SK-N-SH (cell line): ENCODE data around the gene IRF2BP2. TPM values are rescaled to one million over a fixed set of nuclear protein-coding genes. Genes with fewer than 3 reads are reported as not detected.
A peak's percentile ranks its signal among the peaks of the same experiment; 100 is the strongest.

Experiments
- CTCF ChIA-PET: fragments of 300-600, 350-600 bp; formaldehyde crosslinking; extraction: SDS; loops from one replicate; lab custom pipeline; 2021; lab: Yijun Ruan, JAX
- POLR2A ChIA-PET: fragments of 350-600 bp; sonication (Branson Sonifier 250); formaldehyde crosslinking; extraction: SDS; loops from one replicate; lab custom pipeline; 2020; ENCODE audit warnings: antibody characterized with exemption, inconsistent platforms; lab: Yijun Ruan, JAX
- DNase-seq: peaks from one replicate; pipeline ENCODE4 v3.0.0; 2012
- H2AFZ ChIP-seq: fragments of 200-600 bp; sonication (generic); 2 replicates; pipeline ENCODE4 v1.8.1; 2016; ENCODE audit warnings: antibody characterized with exemption, mild to moderate bottlenecking, low read depth
- H3F3A ChIP-seq: fragments of 200-600 bp; sonication (generic); replicated peaks from 2 replicates; pipeline ENCODE3; 2016; ENCODE audit warnings: antibody characterized with exemption, mild to moderate bottlenecking; ENCODE audit not compliant: insufficient read depth
- H3K27ac ChIP-seq, 2 experiments: fragments of 200-500 bp in 1 of 2; fragments of 200-600 bp in 1 of 2; sonication (Bioruptor generic) in 1 of 2; sonication (generic), shearing (Covaris generic) in 1 of 2; 2 replicates each; pipeline versions ENCODE4 v1.5.1 to v1.6.1; 2014 to 2016; ENCODE audit warnings: low read depth in 2 of 2, inconsistent platforms in 1 of 2, low read length in 1 of 2, mild to moderate bottlenecking in 1 of 2, mixed read lengths in 1 of 2
- H3K27me3 ChIP-seq: fragments of 200-600 bp; sonication (generic), shearing (Covaris generic); 2 replicates; pipeline ENCODE4 v1.6.1; 2016; ENCODE audit warnings: mixed run types; ENCODE audit not compliant: insufficient read depth
- H3K36me3 ChIP-seq, 2 experiments: fragments of 200-500 bp in 1 of 2; fragments of 200-600 bp in 1 of 2; sonication (Bioruptor generic) in 1 of 2; sonication (generic) in 1 of 2; replicated peaks in 1 of 2; 2 replicates each; pipeline versions ENCODE3 to v1.5.1; 2014 to 2016; ENCODE audit warnings: low read length in 1 of 2, mild to moderate bottlenecking in 1 of 2; ENCODE audit not compliant: insufficient read depth in 2 of 2, control insufficient read depth in 1 of 2
- H3K4me1 ChIP-seq, 2 experiments: fragments of 200-500 bp in 1 of 2; fragments of 200-600 bp in 1 of 2; sonication (Bioruptor generic) in 1 of 2; sonication (generic), shearing (Covaris generic) in 1 of 2; 2 replicates each; pipeline versions ENCODE4 v1.5.1 to v1.6.1; 2014 to 2016; ENCODE audit warnings: low read depth in 1 of 2, low read length in 1 of 2, mixed run types in 1 of 2; ENCODE audit not compliant: insufficient read depth in 2 of 2, control insufficient read depth in 1 of 2
- H3K4me2 ChIP-seq: fragments of 200-600 bp; sonication (generic), shearing (Covaris generic); 2 replicates; pipeline ENCODE4 v1.6.1; 2017; ENCODE audit warnings: mixed run types
- H3K4me3 ChIP-seq, 2 experiments: fragments of 200-500 bp in 1 of 2; fragments of 200-600 bp in 1 of 2; sonication (Bioruptor generic) in 1 of 2; sonication (generic), shearing (Covaris generic) in 1 of 2; 2 replicates each; pipeline versions ENCODE4 v1.5.1 to v1.8.1; 2014 to 2016; ENCODE audit warnings: low read depth in 2 of 2, inconsistent platforms in 1 of 2, low read length in 1 of 2, mild to moderate bottlenecking in 1 of 2, mixed read lengths in 1 of 2, moderate library complexity in 1 of 2
- H3K79me2 ChIP-seq: fragments of 200-600 bp; sonication (generic); 2 replicates; pipeline ENCODE4 v1.8.1; 2017; ENCODE audit warnings: mild to moderate bottlenecking; ENCODE audit not compliant: insufficient read depth
- H3K9ac ChIP-seq: fragments of 200-600 bp; sonication (generic); 2 replicates; pipeline ENCODE4 v1.6.1; 2017; ENCODE audit warnings: mixed run types
- H3K9me2 ChIP-seq: fragments of 200-600 bp; sonication (generic); 2 replicates; pipeline ENCODE4 v1.6.1; 2017; ENCODE audit warnings: mixed run types
- H3K9me3 ChIP-seq: fragments of 200-600 bp; sonication (generic); 2 replicates; pipeline ENCODE4 v1.6.1; 2017; ENCODE audit warnings: mixed run types, mild to moderate bottlenecking, moderate library complexity
- H4K20me1 ChIP-seq: fragments of 200-600 bp; sonication (generic); 2 replicates; pipeline ENCODE4 v1.6.1; 2017; ENCODE audit warnings: mild to moderate bottlenecking, mixed run types; ENCODE audit not compliant: insufficient read depth
- EP300 ChIP-seq, 2 experiments: IDR thresholded peaks; 2 replicates each; pipeline versions ENCODE4 v1.4.0 to v1.6.1; 2012; ENCODE audit warnings: borderline replicate concordance in 1 of 2, low read depth in 1 of 2, low read length in 1 of 2
- FOSL2 ChIP-seq: IDR thresholded peaks from 2 replicates; pipeline ENCODE4 v1.4.0; 2012; ENCODE audit warnings: low read depth, mild to moderate bottlenecking, moderate library complexity, borderline replicate concordance
- JUND ChIP-seq: IDR thresholded peaks from 2 replicates; pipeline ENCODE4 v1.4.0; 2012
- MAX ChIP-seq: IDR thresholded peaks from 2 replicates; pipeline ENCODE4 v1.4.0; 2012; ENCODE audit warnings: low read depth
- NFIC ChIP-seq: IDR thresholded peaks from 2 replicates; pipeline ENCODE4 v1.4.0; 2012; ENCODE audit warnings: borderline replicate concordance
- NRF1 ChIP-seq: IDR thresholded peaks from 2 replicates; pipeline ENCODE4 v1.6.1; 2012; ENCODE audit warnings: low read depth, mild to moderate bottlenecking, low read length
- PBX3 ChIP-seq: IDR thresholded peaks from 2 replicates; pipeline ENCODE4; 2012
- SIN3A ChIP-seq: IDR thresholded peaks from 2 replicates; pipeline ENCODE4 v1.6.1; 2012; ENCODE audit warnings: low read depth, mild to moderate bottlenecking, low read length, moderate library complexity, borderline replicate concordance
- TEAD4 ChIP-seq: IDR thresholded peaks from 2 replicates; pipeline ENCODE4 v1.4.0; 2012; ENCODE audit warnings: mild to moderate bottlenecking, borderline replicate concordance; ENCODE audit not compliant: insufficient read depth
- YY1 ChIP-seq: IDR thresholded peaks from 2 replicates; pipeline ENCODE4 v1.4.0; 2012; ENCODE audit warnings: low read depth, mild to moderate bottlenecking
- WGBS: methylation state at CpG from one replicate; pipeline ENCODE4 v1.1.6; 2017; ENCODE audit warnings: low lambda C conversion rate; 5-methylcytosine and 5-hydroxymethylcytosine counted together
- polyA plus RNA-seq, 3 experiments: library from polyadenylated mRNA; depleted of rRNA; stranded (reverse); fragments of >200 nt; gene quantifications; 2 replicates each; pipeline ENCODE4 v1.2.3, GENCODE V29; 2012

The IRF2BP2 gene
- polyA plus RNA-seq, 1 of the 3 experiments (the other 2 are of a cell fraction): 73.9 TPM

GRCh38 chr1:234586304-234586703 is 23.7 kb downstream of the IRF2BP2 start (continued):
- no peak for TF ChIP-seq PBX3
- TF ChIP-seq TEAD4: no peak
- no peak for TF ChIP-seq SIN3A
- no peak for TF ChIP-seq YY1
- TF ChIP-seq JUND: no peak
- TF ChIP-seq EP300 (IDR thresholded peaks at IDR 0.05; ENCODE audit: borderline replicate concordance in 1 of 2, low read depth in 1 of 2, low read length in 1 of 2): no peak
- TF ChIP-seq MAX: no peak
- TF ChIP-seq NRF1: no peak
- TF ChIP-seq, all 33 proteins: peak for 0

- POLR2A ChIA-PET: interaction anchor here (0.6 to 1.2 kb wide), 2 partner anchors 31 to 42 kb away, joined by 3 read pairs; no protein-coding TSS in a partner anchor
- no peak overlapping the region for H3K4me2 ChIP-seq
- 84% methylated on average over 8 of the region's 8 CpGs for WGBS
These were observed 24.5 kb downstream of the IRF2BP2 start for GRCh38 chr1:234585330-234586055.

More at GRCh38 chr1:234585330-234586055, 24.5 kb downstream of the IRF2BP2 start:
- Histone ChIP-seq H3K9me2 (no peaks in the 10 kb centered on the region), H3K36me3 (no peaks in the 10 kb centered on the region), H3K27ac (peak overlapping the region in 1 of 2 experiments; percentile 2; a peak in 1 of 4 replicates), H3K79me2 (no peaks in the 10 kb centered on the region), H2AFZ (no peak overlapping the region), H3K4me3 (no peak overlapping the region), H3K9ac (no peak overlapping the region), H3F3A (no peaks in the 10 kb centered on the region), H3K4me1 (peaks cover 0 to 11% of the 10 kb centered on the region in 2 experiments; a peak in 1 of 4 replicates), H3K9me3 (no peaks in the 10 kb centered on the region), H4K20me1 (no peaks in the 10 kb centered on the region), H3K27me3 (no peaks in the 10 kb centered on the region)
- DNase-seq: no peak
- CTCF ChIA-PET: interaction anchor here (0.9 to 2.1 kb wide), 7 partner anchors 10 to 498 kb away, joined by 3 to 6 read pairs (median 4); no protein-coding TSS in a partner anchor
- peak; percentile 19; the same call in 1 of the 2 replicates for TF ChIP-seq FOSL2
- no peak for TF ChIP-seq NFIC
- TF ChIP-seq PBX3: peak; percentile 36; the same call in 1 of the 2 replicates
